Endothelial cell of umbilical vein (primary cell): ENCODE results near the gene FOXL1. TPM values are rescaled to one million over a fixed set of nuclear protein-coding genes. Genes with fewer than 3 reads are reported as not detected.
A peak's percentile ranks its signal among the peaks of the same experiment; 100 is the strongest.

Experiments
- BruUV-seq: library from RNA; stranded (reverse); fragments of 400-500 nt; replicated peaks from 2 replicates; lab custom pipeline; 2021; lab: Mats Ljungman, UMichigan
- CTCF ChIA-PET: fragments of 300-600, 350-600 bp; sonication (Branson Sonifier 250); formaldehyde crosslinking; loops from one replicate; lab custom pipeline; 2021; ENCODE audit warnings: antibody characterized with exemption, inconsistent platforms; lab: Charles Lee
- POLR2A ChIA-PET: fragments of 300-600, 350-600 bp; sonication (Branson Sonifier 250); formaldehyde crosslinking; loops from one replicate; lab custom pipeline; 2021; ENCODE audit warnings: antibody characterized with exemption, inconsistent platforms; lab: Charles Lee
- DNase-seq: peaks from one replicate; pipeline ENCODE4 v3.0.0-alpha.2; 2011; ENCODE audit warnings: low read depth, low spot score
- FAIRE-seq: peaks from 2 replicates; lab custom pipeline; 2011; peaks lifted over from hg19 to GRCh38; lab: Jason Lieb, UNC
- H2AFZ ChIP-seq: 2 replicates; pipeline ENCODE4 v1.6.0; 2012; ENCODE audit warnings: low read depth, low read length, control low read depth, inconsistent platforms
- H3K27ac ChIP-seq: 2 replicates; pipeline ENCODE4 v1.5.1; 2011; ENCODE audit warnings: low read depth, mild to moderate bottlenecking, control low read depth, low read length, moderate library complexity; ENCODE audit not compliant: insufficient read depth
- H3K27me3 ChIP-seq, 2 experiments: 2 replicates each; pipeline versions ENCODE4 v1.6.0 to v1.6.1; 2011; ENCODE audit warnings: low read length in 2 of 2, mixed read lengths in 1 of 2; ENCODE audit not compliant: control insufficient read depth in 2 of 2, insufficient read depth in 2 of 2
- H3K36me3 ChIP-seq, 2 experiments: 2 replicates in 1 of 2; 3 replicates in 1 of 2; pipeline ENCODE4 v1.5.1; 2011; ENCODE audit warnings: low read length in 2 of 2, mild to moderate bottlenecking in 1 of 2, moderate library complexity in 1 of 2; ENCODE audit not compliant: control insufficient read depth in 2 of 2, insufficient read depth in 2 of 2; ENCODE audit errors: extremely low read depth in 1 of 2
- H3K4me1 ChIP-seq: 3 replicates; pipeline ENCODE4 v1.5.1; 2011; ENCODE audit warnings: mild to moderate bottlenecking, low read length; ENCODE audit not compliant: control insufficient read depth, insufficient read depth; ENCODE audit errors: extremely low read depth
- H3K4me2 ChIP-seq: 2 replicates; pipeline ENCODE4 v1.6.1; 2011; ENCODE audit warnings: low read length, control low read depth, mixed read lengths; ENCODE audit not compliant: insufficient read depth
- H3K4me3 ChIP-seq, 3 experiments: fragments of 200-600 bp in 1 of 3; sonication (generic), shearing (Covaris generic) in 1 of 3; replicated peaks in 1 of 3; 2 replicates each; pipeline ENCODE4 v1.5.1; 2011 to 2016; ENCODE audit warnings: control low read depth in 3 of 3, low read length in 3 of 3, mild to moderate bottlenecking in 2 of 3, inconsistent platforms in 1 of 3, low read depth in 1 of 3, moderate library complexity in 1 of 3; ENCODE audit not compliant: insufficient read depth in 1 of 3
- H3K79me2 ChIP-seq: 2 replicates; pipeline ENCODE4 v1.6.0; 2012; ENCODE audit warnings: low read length, inconsistent platforms; ENCODE audit not compliant: control insufficient read depth, insufficient read depth
- H3K9ac ChIP-seq: replicated peaks from 2 replicates; pipeline ENCODE3; 2011; ENCODE audit warnings: low read length, control low read depth; ENCODE audit not compliant: insufficient read depth; ENCODE audit errors: extremely low read depth
- H3K9me1 ChIP-seq: replicated peaks from 3 replicates; pipeline ENCODE4 v1.6.0; 2011; ENCODE audit warnings: mild to moderate bottlenecking, low read length; ENCODE audit not compliant: control insufficient read depth, insufficient read depth; ENCODE audit errors: extremely low read depth
- H3K9me3 ChIP-seq: replicated peaks from 2 replicates; pipeline ENCODE4 v1.5.1; 2012; ENCODE audit warnings: low read length, inconsistent platforms; ENCODE audit not compliant: control insufficient read depth, insufficient read depth
- H4K20me1 ChIP-seq: replicated peaks from 2 replicates; pipeline ENCODE3; 2011; ENCODE audit warnings: mild to moderate bottlenecking, low read length; ENCODE audit not compliant: control insufficient read depth, insufficient read depth; ENCODE audit errors: extremely low read depth
- EZH2 ChIP-seq: IDR thresholded peaks from 2 replicates; pipeline ENCODE4 v1.6.1; 2012; ENCODE audit warnings: borderline replicate concordance, low read depth, mild to moderate bottlenecking, moderate library complexity, low read length, inconsistent platforms; ENCODE audit not compliant: severe bottlenecking
- FOS ChIP-seq: IDR thresholded peaks from 2 replicates; pipeline ENCODE4 v1.6.1; 2011; ENCODE audit warnings: mild to moderate bottlenecking, low read length, moderate library complexity, borderline replicate concordance; ENCODE audit not compliant: insufficient read depth
- GATA2 ChIP-seq: IDR thresholded peaks from 2 replicates; pipeline ENCODE4 v1.7.0; 2011; ENCODE audit warnings: low read depth, mild to moderate bottlenecking, moderate library complexity, mixed read lengths, low read length; ENCODE audit not compliant: insufficient read length, insufficient read depth
- JUN ChIP-seq: IDR thresholded peaks from 2 replicates; pipeline ENCODE4 v1.6.1; 2011; ENCODE audit warnings: borderline replicate concordance, low read depth; ENCODE audit not compliant: insufficient read length, insufficient read depth
- MYC ChIP-seq: IDR thresholded peaks from one replicate; pipeline ENCODE4 v1.6.1; 2011; ENCODE audit warnings: mild to moderate bottlenecking, low read depth, low read length
- POLR2A ChIP-seq: IDR thresholded peaks from 2 replicates; pipeline ENCODE4 v1.6.1; 2012; ENCODE audit warnings: low read depth, mild to moderate bottlenecking, control low read depth, low read length
- POLR2AphosphoS5 ChIP-seq: IDR thresholded peaks from 2 replicates; pipeline ENCODE4 v1.6.1; 2012; ENCODE audit warnings: low read depth, mild to moderate bottlenecking, control low read depth, low read length, moderate library complexity; ENCODE audit not compliant: insufficient read depth
- dilution Hi-C: fragments of 300-500 bp; cut with MboI; formaldehyde crosslinking; loops from one replicate; pipeline ENCODE4 v1.15.0; 2019; ENCODE audit warnings: low sequenced_read_pairs; ENCODE audit not compliant: extremely low pct_ligation_motif_present
- intact Hi-C: fragments of 100-400 bp; cut with micrococcal nuclease; formaldehyde crosslinking; loops from one replicate; pipeline ENCODE4 v1.10.0; 2022
- polyA plus RNA-seq, 4 experiments: library from polyadenylated mRNA; depleted of rRNA in 3 of 4; stranded (reverse) in 3 of 4; unstranded in 1 of 4; fragments of >200 nt; gene quantifications; 2 replicates each; pipeline versions ENCODE4 v1.2.1 to v1.2.3, GENCODE V29; 2011 to 2012; ENCODE audit warnings: missing spikeins in 1 of 4
- total RNA-seq: library from RNA; stranded (reverse); gene quantifications from 2 replicates; pipeline ENCODE4 v1.2.3, GENCODE V29; 2021
- TF ChIP-seq, protein P1 (sequence below): IDR thresholded peaks from 2 replicates; pipeline ENCODE4 v1.6.1; 2011; ENCODE audit not compliant: insufficient read depth, insufficient read length
- TF ChIP-seq, protein P2 (sequence below), 2 donors: IDR thresholded peaks; 1 replicate in 1 of 2; 2 replicates in 1 of 2; pipeline ENCODE4 v1.5.1; 2011; ENCODE audit warnings: low read length in 2 of 2, mild to moderate bottlenecking in 2 of 2, moderate library complexity in 2 of 2, control low read depth in 1 of 2, inconsistent platforms in 1 of 2, low read depth in 1 of 2; ENCODE audit not compliant: insufficient read depth in 1 of 2; ENCODE audit errors: extremely low read depth in 1 of 2

Gene FOXL1
- total and polyA plus RNA-seq, 2 donors (not counting 3 experiments of a cell fraction or from before 2014, with no cell fraction given) = 2.8 to 3.8 TPM

DNA sequence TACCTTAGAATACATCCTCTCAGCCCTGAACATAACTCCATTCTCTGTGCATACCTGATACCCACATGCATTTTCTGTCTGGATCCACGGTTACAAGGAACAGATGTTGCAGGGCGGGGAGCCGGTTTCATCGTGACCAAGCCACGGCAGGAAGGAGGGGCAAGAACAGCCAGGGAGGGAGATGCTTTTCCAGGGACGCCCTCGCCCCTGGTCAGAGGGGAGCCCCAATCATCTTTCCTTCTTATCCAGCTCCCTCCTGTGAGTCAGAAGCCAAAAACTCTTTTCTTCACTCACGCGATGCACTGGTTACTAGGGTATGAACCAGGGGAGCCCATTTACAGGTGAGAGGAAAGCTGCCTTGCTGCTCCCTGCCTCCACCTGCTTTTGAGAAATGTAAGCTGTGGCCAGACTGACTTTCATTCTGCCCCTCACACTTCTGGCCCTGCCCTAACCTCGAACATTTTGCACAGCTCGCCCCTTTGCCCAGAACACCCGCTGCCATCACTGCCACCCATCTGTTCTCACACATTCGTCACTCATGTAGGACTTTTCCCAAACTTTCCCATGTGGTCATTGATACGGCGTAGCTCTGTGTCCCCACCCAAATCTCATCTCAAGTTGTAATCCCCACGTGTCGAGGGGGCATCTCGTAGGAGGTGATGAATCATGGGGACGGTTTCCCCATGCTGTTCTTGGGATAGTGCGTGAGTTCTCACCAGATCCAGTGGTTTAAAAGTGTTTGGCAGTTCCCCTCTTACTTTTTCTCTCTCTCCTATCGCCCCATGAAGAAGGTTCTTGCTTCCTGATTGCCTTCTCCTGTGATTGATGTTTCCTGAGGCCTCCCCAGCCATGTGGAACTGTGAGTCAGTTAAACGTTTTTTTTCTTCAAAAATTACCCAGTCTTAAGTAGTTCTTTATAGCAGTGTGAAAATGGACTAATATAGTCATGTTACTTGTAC lies 20.5 kb downstream of the FOXL1 start:
- dilution Hi-C loops = no loop called here
- no peak for TF ChIP-seq GATA2
- TF ChIP-seq, protein P1, sequence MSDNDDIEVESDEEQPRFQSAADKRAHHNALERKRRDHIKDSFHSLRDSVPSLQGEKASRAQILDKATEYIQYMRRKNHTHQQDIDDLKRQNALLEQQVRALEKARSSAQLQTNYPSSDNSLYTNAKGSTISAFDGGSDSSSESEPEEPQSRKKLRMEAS = no peak
- TF ChIP-seq MYC = no peak
- DNase-seq (no peak), FAIRE-seq (peak; percentile 66)
- H3K9me3 ChIP-seq = no peaks in the 10 kb centered on the region
- ChIA-PET CTCF (interaction anchor here (0.8 kb wide), 1 partner anchor 66 kb away, joined by 3 read pairs; no protein-coding TSS in a partner anchor), POLR2A (no interaction called here)
- no peak overlapping the region for H3K4me3 ChIP-seq
- H3K27me3 ChIP-seq = no peaks in the 10 kb centered on the region
- no peak overlapping the region for H3K4me2 ChIP-seq
- no peaks in the 10 kb centered on the region for H3K9me1 ChIP-seq
- H3K36me3 ChIP-seq = no peaks in the 10 kb centered on the region
- no peaks in the 10 kb centered on the region for H3K79me2 ChIP-seq
- no peaks in the 10 kb centered on the region for H3K4me1 ChIP-seq
- no peak overlapping the region for H3K9ac ChIP-seq
- H2AFZ ChIP-seq = no peak overlapping the region
- no peaks in the 10 kb centered on the region for H4K20me1 ChIP-seq
- intact Hi-C loops = no loop called here
- BruUV-seq = no TSS peak
- no peak overlapping the region for H3K27ac ChIP-seq

DNA sequence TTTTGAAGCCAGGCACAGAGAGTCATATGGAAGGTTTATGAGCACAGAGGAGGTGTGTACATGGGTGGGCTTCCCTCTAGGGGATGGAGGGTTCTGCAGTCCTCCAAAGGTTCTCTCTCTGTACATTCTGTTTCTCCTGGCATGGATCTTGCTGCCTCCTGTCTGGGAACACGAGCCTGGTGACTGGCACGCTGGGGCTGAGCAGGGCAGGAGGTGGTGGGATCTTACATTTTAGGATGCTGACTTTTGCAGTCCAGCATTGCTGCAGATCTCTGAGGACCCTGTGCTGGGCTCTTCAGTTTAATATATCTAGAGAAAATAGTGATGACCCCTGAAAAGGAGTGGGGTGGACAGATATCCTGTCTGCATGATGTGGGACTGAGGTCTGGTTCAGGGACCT lies 23.0 kb downstream of the FOXL1 start:
- Histone ChIP-seq H3K9me3 (no peaks in the 10 kb centered on the region), H3K79me2 (no peaks in the 10 kb centered on the region), H3K9me1 (no peaks in the 10 kb centered on the region), H3K27me3 (no peaks in the 10 kb centered on the region), H3K4me1 (no peaks in the 10 kb centered on the region), H3K27ac (no peak overlapping the region), H2AFZ (no peak overlapping the region), H4K20me1 (no peaks in the 10 kb centered on the region), H3K4me2 (no peak overlapping the region), H3K36me3 (no peaks in the 10 kb centered on the region), H3K4me3 (no peak overlapping the region), H3K9ac (no peak overlapping the region)
- dilution Hi-C loops (no loop called here), intact Hi-C loops (no loop called here)
- BruUV-seq = no TSS peak
- ChIA-PET CTCF (interaction anchor here (1.5 kb wide), 1 partner anchor 11 kb away, joined by 3 read pairs; no protein-coding TSS in a partner anchor), POLR2A (no interaction called here)
- no peak for DNase-seq
- TF ChIP-seq POLR2AphosphoS5 (no peak), MYC (no peak), POLR2A (no peak), EZH2 (no peak), JUN (no peak), FOS (no peak), GATA2 (no peak)
- TF ChIP-seq, protein P1 = no peak
- TF ChIP-seq, protein P2, sequence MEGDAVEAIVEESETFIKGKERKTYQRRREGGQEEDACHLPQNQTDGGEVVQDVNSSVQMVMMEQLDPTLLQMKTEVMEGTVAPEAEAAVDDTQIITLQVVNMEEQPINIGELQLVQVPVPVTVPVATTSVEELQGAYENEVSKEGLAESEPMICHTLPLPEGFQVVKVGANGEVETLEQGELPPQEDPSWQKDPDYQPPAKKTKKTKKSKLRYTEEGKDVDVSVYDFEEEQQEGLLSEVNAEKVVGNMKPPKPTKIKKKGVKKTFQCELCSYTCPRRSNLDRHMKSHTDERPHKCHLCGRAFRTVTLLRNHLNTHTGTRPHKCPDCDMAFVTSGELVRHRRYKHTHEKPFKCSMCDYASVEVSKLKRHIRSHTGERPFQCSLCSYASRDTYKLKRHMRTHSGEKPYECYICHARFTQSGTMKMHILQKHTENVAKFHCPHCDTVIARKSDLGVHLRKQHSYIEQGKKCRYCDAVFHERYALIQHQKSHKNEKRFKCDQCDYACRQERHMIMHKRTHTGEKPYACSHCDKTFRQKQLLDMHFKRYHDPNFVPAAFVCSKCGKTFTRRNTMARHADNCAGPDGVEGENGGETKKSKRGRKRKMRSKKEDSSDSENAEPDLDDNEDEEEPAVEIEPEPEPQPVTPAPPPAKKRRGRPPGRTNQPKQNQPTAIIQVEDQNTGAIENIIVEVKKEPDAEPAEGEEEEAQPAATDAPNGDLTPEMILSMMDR (IDR thresholded peaks at IDR 0.05; ENCODE audit: extremely low read depth in 1 of 2, insufficient read depth in 1 of 2, low read depth in 1 of 2, low read length in 2 of 2) = no peak
- no peak for FAIRE-seq
